OCI-LY3 (cell line): ENCODE data around the gene HNRNPA3.
"Not testable (repeated sequence)": the region's sequence is repeated elsewhere in the genome, so short reads cannot be mapped to it uniquely, and the experiment has no call there.

Source experiments
- CTCF ChIP-seq: fragments of 200-600, 300-600 bp; sonication (generic); IDR thresholded peaks from 2 replicates; pipeline ENCODE4 v1.5.1; 2014; ENCODE audit warnings: antibody characterized with exemption, low read length, low read depth
- EZH2phosphoT487 ChIP-seq: fragments of 200-600 bp; shearing (Covaris generic); IDR thresholded peaks from 2 replicates; pipeline ENCODE4 v1.6.1; 2018; ENCODE audit warnings: antibody characterized with exemption, mixed run types, low read depth

DNA sequence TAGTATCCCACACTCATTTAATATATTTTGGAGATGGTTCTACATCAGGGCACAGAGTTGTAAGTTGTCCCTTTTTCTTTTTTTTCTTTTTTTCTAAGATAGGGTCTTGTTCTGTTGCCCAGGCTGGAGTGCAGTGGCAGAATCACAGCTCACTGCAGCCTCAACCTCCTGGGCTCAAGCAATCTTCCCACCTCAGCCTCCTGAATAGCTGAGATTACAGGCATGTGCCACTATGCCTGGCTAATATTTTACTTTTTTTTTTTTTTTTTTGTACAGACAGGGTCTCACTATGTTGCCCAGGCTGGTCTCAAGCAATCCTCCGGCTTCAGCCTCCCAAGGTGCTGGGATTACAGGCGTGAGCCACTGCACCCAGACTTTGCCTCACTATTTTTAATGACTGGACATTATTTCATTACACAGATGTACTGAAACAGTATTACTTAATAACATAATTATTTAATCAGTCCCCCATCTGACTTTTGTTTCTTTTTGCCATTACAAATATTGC is 34.0 kb downstream of the HNRNPA3 start:
- not testable (repeated sequence) for TF ChIP-seq CTCF, EZH2phosphoT487
